ENCODE data around the gene RSPH3. TPM values are rescaled to one million over a fixed set of nuclear protein-coding genes. Genes with fewer than 3 reads are reported as not detected.

The RSPH3 gene
- total and polyA plus RNA-seq, 2 of the 8 experiments (the other 6 are each of a cell fraction or from before 2014, with no cell fraction given): 0.60 to 2.7 TPM

DNA sequence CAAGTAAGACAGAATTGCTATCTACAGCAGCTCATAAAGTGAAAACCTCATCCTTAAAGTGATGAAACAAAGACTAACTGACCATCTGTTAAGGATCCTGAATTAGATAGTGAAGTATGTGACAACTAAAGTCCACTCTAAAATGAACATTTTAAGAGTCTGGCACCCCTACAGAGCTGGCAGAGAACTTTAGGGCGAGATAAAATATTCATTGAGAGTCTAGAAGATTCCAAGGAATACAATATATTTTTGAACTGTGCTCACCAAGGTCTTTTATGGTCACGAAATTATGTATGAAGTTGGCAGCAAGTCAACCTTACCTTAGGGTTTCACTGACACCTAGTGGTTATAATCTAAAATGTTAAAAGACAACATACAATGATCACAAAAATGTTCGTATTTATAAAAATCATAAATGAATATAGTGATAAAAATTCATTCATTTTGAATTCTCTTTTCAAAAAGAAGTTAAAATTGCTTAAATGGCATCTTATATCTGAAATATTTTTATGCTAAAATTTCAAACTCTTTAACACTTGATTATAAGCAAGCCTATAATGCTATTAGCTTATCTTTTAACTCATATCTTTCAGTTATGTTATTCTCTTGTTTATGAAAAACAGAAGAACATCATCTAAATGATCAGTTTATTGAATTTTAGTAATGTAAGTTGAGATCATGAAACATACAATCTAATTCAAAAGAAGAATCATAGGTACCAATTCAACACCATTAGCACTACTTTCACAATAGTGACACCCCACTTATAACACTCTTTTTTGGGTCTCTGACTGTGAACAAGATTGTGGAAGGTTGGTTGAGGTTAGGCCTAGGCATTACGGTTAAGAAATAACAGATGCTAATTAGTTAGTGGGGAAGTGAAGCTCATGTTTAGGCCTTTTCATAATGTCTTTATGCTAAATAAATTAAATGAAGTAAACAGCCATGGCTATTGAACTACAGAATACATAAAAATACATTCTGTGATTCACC lies 27.5 kb downstream of the RSPH3 start (continued):
- TF ChIP-seq, protein P1, sequence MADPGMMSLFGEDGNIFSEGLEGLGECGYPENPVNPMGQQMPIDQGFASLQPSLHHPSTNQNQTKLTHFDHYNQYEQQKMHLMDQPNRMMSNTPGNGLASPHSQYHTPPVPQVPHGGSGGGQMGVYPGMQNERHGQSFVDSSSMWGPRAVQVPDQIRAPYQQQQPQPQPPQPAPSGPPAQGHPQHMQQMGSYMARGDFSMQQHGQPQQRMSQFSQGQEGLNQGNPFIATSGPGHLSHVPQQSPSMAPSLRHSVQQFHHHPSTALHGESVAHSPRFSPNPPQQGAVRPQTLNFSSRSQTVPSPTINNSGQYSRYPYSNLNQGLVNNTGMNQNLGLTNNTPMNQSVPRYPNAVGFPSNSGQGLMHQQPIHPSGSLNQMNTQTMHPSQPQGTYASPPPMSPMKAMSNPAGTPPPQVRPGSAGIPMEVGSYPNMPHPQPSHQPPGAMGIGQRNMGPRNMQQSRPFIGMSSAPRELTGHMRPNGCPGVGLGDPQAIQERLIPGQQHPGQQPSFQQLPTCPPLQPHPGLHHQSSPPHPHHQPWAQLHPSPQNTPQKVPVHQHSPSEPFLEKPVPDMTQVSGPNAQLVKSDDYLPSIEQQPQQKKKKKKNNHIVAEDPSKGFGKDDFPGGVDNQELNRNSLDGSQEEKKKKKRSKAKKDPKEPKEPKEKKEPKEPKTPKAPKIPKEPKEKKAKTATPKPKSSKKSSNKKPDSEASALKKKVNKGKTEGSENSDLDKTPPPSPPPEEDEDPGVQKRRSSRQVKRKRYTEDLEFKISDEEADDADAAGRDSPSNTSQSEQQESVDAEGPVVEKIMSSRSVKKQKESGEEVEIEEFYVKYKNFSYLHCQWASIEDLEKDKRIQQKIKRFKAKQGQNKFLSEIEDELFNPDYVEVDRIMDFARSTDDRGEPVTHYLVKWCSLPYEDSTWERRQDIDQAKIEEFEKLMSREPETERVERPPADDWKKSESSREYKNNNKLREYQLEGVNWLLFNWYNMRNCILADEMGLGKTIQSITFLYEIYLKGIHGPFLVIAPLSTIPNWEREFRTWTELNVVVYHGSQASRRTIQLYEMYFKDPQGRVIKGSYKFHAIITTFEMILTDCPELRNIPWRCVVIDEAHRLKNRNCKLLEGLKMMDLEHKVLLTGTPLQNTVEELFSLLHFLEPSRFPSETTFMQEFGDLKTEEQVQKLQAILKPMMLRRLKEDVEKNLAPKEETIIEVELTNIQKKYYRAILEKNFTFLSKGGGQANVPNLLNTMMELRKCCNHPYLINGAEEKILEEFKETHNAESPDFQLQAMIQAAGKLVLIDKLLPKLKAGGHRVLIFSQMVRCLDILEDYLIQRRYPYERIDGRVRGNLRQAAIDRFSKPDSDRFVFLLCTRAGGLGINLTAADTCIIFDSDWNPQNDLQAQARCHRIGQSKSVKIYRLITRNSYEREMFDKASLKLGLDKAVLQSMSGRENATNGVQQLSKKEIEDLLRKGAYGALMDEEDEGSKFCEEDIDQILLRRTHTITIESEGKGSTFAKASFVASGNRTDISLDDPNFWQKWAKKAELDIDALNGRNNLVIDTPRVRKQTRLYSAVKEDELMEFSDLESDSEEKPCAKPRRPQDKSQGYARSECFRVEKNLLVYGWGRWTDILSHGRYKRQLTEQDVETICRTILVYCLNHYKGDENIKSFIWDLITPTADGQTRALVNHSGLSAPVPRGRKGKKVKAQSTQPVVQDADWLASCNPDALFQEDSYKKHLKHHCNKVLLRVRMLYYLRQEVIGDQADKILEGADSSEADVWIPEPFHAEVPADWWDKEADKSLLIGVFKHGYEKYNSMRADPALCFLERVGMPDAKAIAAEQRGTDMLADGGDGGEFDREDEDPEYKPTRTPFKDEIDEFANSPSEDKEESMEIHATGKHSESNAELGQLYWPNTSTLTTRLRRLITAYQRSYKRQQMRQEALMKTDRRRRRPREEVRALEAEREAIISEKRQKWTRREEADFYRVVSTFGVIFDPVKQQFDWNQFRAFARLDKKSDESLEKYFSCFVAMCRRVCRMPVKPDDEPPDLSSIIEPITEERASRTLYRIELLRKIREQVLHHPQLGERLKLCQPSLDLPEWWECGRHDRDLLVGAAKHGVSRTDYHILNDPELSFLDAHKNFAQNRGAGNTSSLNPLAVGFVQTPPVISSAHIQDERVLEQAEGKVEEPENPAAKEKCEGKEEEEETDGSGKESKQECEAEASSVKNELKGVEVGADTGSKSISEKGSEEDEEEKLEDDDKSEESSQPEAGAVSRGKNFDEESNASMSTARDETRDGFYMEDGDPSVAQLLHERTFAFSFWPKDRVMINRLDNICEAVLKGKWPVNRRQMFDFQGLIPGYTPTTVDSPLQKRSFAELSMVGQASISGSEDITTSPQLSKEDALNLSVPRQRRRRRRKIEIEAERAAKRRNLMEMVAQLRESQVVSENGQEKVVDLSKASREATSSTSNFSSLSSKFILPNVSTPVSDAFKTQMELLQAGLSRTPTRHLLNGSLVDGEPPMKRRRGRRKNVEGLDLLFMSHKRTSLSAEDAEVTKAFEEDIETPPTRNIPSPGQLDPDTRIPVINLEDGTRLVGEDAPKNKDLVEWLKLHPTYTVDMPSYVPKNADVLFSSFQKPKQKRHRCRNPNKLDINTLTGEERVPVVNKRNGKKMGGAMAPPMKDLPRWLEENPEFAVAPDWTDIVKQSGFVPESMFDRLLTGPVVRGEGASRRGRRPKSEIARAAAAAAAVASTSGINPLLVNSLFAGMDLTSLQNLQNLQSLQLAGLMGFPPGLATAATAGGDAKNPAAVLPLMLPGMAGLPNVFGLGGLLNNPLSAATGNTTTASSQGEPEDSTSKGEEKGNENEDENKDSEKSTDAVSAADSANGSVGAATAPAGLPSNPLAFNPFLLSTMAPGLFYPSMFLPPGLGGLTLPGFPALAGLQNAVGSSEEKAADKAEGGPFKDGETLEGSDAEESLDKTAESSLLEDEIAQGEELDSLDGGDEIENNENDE (IDR thresholded peaks at IDR 0.05; ENCODE audit: insufficient replicate concordance, low read length): no peak
- no peak for TF ChIP-seq RFX5 (IDR thresholded peaks at IDR 0.05; ENCODE audit: borderline replicate concordance, low read depth, low read length)
- TF ChIP-seq CHD1 (IDR thresholded peaks at IDR 0.05; ENCODE audit: low read depth, low read length): no peak
- no peak for TF ChIP-seq SIRT6 (IDR thresholded peaks at IDR 0.05; ENCODE audit: low read length)
- no peak for TF ChIP-seq TAF1 (IDR thresholded peaks at IDR 0.05; ENCODE audit: low read depth, low read length)
- TF ChIP-seq, protein P2, sequence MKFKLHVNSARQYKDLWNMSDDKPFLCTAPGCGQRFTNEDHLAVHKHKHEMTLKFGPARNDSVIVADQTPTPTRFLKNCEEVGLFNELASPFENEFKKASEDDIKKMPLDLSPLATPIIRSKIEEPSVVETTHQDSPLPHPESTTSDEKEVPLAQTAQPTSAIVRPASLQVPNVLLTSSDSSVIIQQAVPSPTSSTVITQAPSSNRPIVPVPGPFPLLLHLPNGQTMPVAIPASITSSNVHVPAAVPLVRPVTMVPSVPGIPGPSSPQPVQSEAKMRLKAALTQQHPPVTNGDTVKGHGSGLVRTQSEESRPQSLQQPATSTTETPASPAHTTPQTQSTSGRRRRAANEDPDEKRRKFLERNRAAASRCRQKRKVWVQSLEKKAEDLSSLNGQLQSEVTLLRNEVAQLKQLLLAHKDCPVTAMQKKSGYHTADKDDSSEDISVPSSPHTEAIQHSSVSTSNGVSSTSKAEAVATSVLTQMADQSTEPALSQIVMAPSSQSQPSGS (IDR thresholded peaks at IDR 0.05; ENCODE audit: low read length): no peak
- TF ChIP-seq RAD21 (IDR thresholded peaks at IDR 0.05 in 1 of 2, conservative IDR thresholded peaks at IDR 0.05 in 1 of 2; ENCODE audit: low read depth in 2 of 2, low read length in 2 of 2): peak; percentile 84 to 91

Measured in H1 (cell line).